Fibroblast of gingiva (primary cell): ENCODE data around the gene KCNJ10.

Experiments used
- DNase-seq: peaks from one replicate; pipeline ENCODE4 v3.0.0-alpha.2; 2011; ENCODE audit warnings: low read depth

Gene KCNJ10

DNA sequence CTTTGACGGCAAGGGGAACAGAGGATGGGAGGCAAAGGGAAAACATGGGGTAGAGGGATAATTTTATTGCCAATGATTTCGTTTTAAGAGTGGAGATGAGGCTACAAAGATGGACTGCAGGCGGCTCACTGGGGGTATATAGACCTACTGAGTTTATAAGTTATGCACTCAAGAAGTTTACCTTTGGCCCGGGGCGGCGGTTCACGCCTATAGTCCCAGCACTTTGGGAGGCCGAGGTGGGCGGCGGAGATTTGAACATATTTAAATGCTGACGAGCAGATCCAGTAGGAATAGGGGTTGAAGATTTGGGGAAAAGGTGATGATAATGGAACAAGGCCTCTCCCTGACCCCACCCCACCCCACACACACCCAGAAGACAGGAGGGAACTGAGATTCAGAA, 107.8 kb downstream of the KCNJ10 start:
- no peak for DNase-seq

DNA sequence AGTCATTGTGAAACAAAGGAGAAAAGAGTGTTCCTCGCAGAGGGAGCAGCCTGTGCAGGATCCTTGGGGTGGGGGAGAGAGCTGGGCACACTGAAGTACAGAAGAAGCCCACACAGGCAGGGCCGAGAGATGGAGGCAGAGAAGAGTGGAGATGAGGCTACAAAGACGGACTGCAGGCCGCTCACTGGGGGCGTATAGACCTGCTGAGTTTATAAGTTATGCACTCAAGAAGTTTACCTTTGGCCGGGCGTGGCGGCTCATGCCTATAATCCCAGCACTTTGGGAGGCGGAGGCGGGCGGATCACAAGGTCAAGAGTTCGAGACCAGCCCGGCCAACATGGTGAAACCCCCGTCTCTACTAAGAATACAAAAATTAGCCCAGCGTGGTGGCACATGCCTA, 108.3 kb downstream of the KCNJ10 start:
- no peak for DNase-seq

DNA sequence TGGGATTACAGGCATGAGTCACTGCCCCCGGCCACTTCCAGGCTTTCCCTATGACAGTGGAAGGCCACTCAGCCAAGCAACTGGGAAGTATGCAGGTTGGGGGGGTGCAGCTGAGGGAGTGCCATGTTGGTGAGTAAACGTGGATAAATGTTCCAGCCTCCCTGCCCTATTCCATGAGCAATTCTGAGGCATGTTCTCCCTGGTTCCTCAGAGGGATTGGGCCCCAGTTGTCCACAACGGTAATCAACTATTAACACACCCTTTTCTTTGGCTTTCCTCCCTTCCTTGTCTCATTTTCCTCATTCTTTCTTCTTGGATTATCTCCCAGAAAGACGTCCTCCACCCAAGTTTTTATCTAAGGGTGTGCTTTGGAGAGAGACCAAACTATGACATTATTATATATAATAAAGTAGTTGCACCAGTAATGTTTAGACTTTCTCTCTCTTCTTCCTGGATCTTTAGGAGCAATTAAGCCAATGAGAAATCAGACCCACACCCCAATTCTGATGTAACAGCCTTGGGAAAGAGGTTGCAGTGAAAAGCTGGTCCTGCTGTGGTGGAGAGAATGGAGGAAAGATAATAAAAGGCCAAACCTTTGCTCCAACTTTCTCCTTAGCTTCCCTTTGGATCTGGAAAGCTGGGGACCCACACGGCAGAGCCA, 109.1 kb downstream of the KCNJ10 start:
- peak; percentile 56 for DNase-seq

DNA sequence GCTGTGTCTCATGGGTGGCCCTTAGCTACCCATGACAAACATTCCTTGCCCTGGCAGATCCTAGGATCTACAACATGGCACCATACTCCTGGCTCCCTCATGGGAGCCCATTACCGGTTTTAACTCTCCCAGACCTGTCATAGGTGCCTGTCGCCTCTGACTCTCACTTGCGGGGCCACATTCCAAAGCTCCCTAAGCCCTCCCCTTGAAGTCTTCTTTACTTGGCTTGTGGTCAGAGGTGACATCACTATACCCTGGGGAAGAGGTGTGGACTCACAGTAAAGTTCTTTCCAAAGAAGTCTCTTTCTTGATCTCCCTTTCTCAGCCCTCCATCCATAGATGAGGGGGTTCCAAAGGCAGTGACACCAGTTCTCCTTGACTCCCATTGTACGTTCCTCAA, 110.5 kb downstream of the KCNJ10 start:
- no peak for DNase-seq

DNA sequence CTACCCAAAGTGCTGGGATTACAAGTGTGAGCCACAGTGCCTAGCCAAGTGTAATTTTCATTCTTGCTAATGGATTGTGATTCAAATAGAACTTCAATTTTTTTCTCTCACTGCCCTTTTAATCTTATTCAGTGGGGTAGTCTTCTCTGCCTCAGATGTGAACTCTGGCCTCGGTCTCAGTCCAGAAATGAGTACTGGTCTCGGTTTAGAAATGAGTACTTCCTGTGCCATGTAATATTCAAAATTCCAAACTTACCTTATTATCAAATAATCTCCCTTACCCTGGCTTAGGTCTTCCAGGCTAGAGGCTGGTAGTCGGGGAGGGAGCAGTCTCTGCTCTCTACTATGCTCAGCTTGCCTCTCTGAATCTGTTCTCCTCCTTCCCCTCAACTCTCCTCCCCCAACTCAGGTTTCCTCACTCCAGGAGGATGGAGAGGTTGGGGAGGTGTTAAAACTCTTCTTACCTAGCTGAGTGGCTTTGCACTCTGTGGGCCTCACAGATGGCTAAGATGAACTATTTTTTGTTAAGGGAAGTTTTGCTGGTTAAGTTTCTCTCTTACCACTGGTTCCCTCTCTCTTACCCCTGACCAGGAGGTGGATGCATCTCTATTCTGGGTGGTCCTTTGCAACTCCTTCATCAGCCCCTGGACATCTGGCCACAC, 111.1 kb downstream of the KCNJ10 start:
- no peak for DNase-seq

DNA sequence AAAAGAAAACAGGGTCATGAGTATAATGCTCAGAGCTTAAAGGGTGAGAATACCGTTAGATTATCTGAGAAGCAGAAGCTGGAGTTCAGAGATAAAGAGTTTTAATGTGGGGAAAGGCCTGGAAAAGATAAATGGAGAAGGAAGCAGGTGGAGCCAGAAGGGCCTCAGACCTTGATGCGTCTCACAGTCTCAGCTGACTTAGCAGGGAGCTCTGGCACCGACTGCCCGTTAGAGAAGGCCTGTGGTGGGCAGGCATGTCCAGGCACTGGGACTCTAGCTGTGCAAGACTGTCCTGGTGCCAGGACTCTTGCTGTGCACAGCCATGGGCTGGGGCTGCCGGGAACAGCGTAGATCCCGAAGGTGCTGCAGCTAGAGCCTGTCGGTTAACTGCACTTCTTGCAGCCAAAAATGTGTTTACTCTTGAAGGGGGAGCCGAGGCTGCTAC, 112.1 kb downstream of the KCNJ10 start:
- no peak for DNase-seq

DNA sequence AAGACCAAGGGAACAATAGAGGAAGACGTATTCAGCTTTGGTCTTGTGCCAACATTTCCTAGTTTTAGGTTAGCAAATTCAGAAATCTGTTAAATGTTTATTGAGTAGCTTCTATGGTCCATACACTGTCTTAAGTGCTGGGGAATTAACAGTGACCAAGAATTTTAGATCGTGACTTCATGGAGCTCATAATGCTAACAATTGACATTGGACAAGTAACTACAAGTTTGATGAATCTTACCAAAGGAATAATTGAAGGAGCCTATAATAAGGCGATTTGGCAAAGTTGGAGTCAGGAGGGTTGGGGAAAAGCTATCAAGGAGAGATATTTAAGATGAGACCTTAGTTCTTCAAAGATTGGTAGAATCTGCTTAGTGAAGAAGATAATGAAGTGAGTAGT, 114.5 kb downstream of the KCNJ10 start:
- no peak for DNase-seq

DNA sequence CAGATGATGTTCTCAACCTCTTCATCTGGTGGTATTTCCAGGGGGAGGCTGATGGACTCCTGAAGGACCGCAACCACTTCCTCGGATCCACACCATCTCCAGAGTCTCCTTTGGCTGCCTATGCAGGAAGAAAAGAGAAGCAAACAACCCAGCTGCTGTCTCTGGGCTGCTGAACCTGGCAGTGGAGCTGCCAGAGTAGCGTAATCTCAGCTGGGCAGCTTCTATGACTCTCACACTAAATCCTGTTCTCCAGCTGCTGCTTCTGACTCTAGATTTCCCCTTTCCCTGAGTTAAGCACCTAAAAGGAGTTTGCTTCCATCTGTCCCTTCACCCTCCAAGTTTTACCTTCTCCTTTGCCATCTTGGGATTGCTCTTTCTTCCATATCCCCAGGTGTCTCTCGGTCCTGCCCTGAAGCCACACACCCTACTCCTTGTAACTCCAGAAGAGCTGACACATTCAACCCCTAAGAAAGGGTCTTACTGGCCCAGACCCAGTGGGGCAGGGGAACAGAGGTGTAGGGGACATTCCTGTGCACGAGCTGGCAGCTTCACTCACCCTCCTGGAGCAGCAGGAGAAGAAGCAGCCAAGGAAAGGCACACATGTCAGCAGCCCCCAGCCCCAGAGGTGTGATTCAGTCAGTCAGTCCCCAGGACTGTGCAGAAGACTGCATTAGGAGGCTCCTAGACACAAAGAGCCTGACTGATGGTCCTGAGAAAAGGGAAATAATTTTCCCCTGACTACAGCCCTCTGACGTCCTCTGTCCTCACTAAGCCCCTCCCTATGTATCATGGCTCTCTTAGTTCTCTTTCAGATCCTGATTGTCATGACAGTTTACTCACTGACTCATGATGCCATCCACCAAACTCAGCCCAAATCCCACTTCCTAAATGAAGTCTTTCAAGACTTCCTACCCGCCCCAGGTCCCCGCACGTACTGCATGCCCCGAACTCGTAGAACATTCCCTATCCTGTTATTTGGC, 116.1 kb downstream of the KCNJ10 start, which contains the start of gene SLAMF9:
Gene SLAMF9 (minus strand): TSS at position 702 of the 980 bp plus-strand sequence. CDS start 100 bp downstream, at position 602.
- no peak for DNase-seq

DNA sequence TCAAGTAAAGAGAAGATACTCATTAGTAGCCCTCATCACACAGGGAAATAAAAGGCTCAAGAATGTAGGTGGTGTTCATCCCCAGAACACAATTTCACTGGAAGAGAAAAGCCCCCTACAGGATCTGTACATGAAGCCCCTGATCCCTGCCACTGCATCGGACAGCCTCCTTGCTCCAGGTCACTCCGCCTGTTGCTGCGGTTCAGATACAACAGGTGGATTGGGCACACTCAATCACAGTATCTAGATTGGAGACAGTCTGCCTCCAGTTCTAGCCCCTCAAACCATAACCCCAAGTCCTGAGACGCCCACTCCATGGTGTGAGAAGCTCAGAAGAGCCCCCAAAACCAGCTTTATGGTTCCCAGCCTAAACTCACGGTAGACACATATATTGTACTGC, 117.0 kb downstream of the KCNJ10 start:
- DNase-seq: no peak

DNA sequence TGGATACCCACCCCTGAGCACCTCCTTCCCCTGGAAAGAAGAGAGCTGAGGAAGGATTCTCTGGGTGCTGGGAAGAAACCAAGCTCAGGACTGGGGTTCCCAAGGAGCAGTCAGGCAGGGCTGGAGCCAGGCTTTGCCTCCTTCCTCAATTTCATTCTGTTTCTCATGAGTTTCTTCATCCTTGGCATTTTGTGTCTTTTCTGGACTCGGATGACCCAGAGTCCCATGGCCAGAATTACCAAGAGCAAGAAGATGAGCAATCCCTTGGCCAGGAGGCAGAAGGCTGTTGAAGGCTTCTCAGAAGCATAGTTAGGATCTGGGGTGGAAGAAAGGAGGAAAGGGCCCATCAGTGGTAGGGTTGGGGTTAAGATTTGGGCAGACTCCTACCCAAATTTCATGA, 118.4 kb downstream of the KCNJ10 start:
- DNase-seq: no peak

DNA sequence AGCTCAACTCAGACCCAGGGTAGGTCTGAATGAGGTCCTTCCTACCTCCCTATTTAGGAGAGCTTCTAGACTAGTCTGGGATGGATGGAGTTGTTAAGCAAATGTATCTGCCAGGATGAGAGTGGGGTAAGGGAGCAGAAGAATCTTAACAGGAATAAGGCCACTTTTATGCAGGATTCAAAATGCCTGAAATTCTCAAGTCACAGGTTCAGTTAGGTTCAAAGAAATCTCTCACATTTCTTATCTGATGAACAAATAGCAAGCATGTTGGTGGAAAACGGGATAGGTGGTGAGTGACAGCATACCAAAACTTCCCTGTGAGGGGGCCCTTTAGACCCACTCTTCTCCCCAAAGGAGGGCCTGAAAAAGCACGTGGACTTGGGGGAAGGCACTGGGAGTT, 118.9 kb downstream of the KCNJ10 start:
- no peak for DNase-seq

DNA sequence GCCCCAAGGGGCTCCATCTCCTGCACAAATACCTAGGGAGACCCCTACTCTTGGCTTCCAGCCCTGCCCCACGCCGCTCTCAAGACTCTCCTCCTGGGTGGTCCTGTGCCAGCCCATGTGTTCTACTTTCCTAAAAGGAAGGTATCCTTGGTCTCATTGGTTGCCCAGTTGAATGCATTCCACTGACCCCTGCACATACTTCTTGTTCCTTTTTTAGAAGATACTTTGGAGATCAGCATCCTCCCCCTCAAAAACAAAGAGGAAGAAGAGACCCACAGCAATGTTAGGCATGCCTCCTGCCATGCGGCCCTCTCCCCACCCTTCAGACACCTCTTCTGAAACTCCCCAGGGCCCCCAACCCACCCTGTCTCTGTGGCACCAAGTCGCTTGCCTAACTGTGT, 120.0 kb downstream of the KCNJ10 start:
- DNase-seq: no peak

DNA sequence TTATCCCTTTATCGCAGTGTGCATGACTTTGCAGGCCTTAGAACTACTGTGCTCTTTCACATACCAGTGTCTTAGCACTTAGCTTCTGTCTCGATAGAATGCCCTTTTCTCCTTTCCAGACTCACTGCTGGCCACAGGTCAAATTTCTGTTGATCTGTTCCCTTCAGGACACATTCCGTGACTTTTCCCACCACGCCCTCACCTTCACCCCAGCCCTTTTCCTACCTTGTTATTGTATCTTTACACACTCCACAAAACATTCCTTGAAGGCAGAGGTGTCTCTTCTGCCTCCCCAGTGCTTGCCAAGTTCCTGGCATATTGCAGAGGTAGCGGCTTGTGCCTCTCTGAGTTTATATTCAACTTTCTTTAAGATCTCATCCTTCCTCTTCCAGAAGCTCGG, 120.8 kb downstream of the KCNJ10 start:
- DNase-seq: no peak
